GM10847 (cell line): ENCODE measurements around the gene GTF2A1.

ENCODE experiments used
- POLR2A ChIP-seq: IDR thresholded peaks from 2 replicates; pipeline ENCODE4 v1.6.1; 2011; ENCODE audit not compliant: insufficient read length; ENCODE audit errors: extremely low read depth

GTF2A1 gene

DNA sequence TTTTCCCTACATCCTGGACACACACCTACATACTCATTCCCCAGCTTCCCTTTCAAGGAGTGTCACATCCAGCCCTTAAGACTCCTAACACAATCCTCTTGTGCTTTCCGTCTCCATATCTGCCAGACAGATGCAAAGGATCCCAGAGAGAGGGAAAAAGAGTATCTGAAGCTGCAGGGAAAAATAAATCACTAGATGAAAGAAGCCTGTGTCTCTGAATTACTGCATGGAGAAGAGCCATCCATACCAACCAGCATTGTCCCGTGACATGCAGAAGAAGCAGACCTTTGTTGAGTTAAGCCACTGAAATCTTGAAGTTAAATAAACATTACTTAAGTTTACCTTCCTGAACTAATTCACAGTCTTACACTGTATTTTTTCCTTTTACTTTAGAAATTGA lies 54.6 kb downstream of the GTF2A1 start:
- no peak for TF ChIP-seq POLR2A

- TF ChIP-seq POLR2A, result no peak
Measured at GRCh38 chr14:81165188-81165587, 55.6 kb downstream of the GTF2A1 start.

- no peak for TF ChIP-seq POLR2A
Measured at GRCh38 chr14:81164167-81164774, 56.5 kb downstream of the GTF2A1 start.

DNA sequence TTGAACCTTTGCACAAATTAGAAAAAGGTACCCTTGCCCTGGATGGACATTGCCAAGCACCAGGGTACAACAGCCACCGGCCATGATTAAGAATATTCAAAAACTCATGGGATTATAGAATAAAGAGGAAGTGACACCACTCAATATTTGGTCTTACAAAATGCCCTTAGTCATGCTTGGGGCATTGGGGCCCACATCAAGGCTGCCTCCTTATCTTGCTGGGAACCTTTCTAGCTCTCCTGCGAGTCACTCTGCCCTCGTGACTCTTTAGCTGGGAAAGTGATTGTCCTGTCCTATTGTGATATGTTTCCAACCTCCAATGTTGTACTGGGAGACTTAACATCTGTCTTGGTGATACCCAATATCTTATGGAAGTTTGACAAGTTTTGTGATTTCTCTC lies 57.8 kb downstream of the GTF2A1 start:
- no peak for TF ChIP-seq POLR2A

DNA sequence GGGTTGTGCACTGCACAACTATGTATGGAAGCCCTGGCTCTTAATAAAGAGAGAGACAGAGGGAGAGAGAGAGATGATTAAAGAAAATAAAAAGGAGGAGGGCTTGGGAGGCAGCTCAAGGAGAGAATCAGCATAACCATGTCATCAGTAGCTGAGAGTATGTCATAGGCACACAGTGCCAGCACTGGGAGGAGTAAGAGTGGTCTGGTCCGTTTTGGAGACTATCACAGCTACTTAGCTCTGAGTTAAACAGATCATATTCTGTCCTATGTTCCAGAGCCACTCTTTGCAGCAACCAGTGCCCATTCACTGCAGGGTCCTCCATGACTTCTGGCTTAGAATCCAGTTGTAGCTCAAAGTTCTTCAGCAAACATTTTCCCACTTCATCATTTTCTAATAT lies 59.0 kb downstream of the GTF2A1 start:
- no peak for TF ChIP-seq POLR2A

- TF ChIP-seq POLR2A, result no peak
Measured at GRCh38 chr14:81161088-81161487, 59.7 kb downstream of the GTF2A1 start.

GRCh38 chr14:81157431-81157830 lies 63.3 kb downstream of the GTF2A1 start:
- no peak for TF ChIP-seq POLR2A

DNA sequence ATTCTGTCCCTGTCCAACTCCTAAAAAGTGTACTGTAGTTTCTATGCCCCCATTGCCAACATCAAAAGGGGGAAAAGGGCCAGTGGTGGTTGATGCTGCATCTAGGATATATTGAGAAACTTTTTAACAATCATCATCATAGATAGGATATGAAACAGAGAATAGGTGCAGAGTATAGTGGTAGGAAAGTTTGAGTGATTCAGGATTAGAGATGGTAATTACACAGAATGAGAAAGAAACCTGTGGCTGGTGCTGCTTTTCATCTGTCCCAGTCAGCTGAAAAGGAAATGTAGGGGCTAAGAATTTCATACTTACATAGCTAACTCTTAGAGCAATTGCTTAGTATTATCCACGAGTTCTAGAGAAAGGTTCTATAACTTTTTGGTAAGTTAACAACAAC lies 67.6 kb downstream of the GTF2A1 start:
- no peak for TF ChIP-seq POLR2A

DNA sequence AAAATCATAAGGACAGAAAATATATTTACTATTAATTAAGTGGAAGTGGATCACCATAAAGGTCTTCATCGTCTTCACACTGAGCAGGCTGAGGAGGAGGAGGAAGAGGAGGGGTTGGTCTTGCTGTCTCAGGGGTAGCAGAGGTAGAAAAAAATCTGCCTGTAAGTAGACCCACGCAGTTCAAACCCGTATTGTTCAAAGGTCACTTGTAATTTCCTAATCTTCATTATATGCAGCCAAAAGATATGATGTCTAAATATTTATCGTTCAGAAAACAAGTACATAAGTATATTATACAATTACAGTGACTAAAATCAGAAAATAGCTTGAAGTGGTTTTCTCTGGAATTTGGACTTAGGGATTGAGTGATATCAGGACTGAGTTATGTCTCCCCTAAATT lies 72.1 kb downstream of the GTF2A1 start:
- no peak for TF ChIP-seq POLR2A

- no peak for TF ChIP-seq POLR2A
Measured at GRCh38 chr14:81147140-81147897, 73.4 kb downstream of the GTF2A1 start.

- TF ChIP-seq POLR2A, result no peak
Measured at GRCh38 chr14:81144824-81145603, 75.7 kb downstream of the GTF2A1 start.

DNA sequence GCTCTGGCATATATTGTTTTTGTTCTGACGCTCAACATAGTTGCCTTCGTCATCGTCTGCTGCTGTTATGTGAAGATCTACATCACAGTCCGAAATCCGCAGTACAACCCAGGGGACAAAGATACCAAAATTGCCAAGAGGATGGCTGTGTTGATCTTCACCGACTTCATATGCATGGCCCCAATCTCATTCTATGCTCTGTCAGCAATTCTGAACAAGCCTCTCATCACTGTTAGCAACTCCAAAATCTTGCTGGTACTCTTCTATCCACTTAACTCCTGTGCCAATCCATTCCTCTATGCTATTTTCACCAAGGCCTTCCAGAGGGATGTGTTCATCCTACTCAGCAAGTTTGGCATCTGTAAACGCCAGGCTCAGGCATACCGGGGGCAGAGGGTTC lies 77.0 kb downstream of the GTF2A1 start:
- no peak for TF ChIP-seq POLR2A

- no peak for TF ChIP-seq POLR2A
Measured at GRCh38 chr14:81141426-81141825, 79.3 kb downstream of the GTF2A1 start.

GRCh38 chr14:81138429-81138828 lies 82.3 kb downstream of the GTF2A1 start:
- no peak for TF ChIP-seq POLR2A

GRCh38 chr14:81137316-81137715 lies 83.4 kb downstream of the GTF2A1 start:
- no peak for TF ChIP-seq POLR2A

DNA sequence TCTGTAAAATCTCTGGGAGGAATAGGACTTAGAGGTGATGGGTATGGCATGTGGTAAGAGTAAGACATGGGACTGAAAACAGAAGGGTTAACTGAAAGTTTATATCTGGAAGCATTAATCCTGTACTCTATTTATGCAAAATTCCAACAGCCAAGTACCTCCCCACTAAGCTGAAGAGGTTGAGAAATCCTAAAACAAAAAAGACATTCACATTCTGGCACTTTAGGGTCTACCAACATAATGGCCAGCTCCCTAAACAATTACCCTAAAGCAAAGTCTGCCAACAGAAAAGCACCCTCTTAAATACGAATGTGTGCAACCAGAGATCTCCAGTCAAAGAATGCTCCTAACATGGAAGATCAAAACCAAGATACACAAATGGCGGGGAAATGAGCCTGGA lies 87.4 kb downstream of the GTF2A1 start:
- TF ChIP-seq POLR2A, result no peak
